Smooth muscle cell of the brain vasculature (primary cell): ENCODE measurements around the gene PPP1R14B.

ENCODE experiments used
- DNase-seq: peaks from one replicate; pipeline ENCODE4 v3.0.0-alpha.2; 2012; ENCODE audit warnings: low read depth, low spot score

PPP1R14B gene

GRCh38 chr11:64281957-64282770, 35.4 kb upstream of the PPP1R14B start:
- no peak for DNase-seq

DNA sequence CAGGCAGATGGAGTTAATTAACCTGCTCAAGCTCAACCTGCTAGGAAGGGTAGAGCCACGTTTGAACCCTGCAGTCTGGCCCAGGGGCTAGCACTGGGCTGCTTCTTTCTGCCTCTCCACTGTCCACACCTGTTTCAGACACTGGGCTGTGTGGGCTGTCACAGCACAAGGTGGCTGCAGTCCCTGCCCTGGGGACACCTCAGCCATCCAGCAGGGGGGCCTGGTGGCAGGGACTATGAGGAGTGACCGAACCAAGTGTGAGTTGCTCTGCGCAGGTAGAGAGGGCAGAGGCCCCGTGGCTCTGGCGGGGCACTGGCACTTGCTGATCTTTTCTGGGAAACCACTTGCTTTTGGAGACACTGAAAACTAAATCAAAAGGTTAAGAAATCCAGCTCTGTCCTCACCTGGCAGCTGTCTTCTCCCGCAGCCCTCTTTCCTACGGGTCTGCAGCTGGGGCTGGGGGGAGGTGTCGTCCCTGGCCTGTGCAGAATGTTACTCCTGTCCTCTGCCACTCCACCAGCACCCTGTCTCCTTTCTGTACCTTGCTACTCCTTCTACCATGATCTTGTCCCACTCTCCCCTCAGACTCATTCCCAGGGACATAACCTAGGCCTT, 31.9 kb upstream of the PPP1R14B start:
- DNase-seq = no peak

DNA sequence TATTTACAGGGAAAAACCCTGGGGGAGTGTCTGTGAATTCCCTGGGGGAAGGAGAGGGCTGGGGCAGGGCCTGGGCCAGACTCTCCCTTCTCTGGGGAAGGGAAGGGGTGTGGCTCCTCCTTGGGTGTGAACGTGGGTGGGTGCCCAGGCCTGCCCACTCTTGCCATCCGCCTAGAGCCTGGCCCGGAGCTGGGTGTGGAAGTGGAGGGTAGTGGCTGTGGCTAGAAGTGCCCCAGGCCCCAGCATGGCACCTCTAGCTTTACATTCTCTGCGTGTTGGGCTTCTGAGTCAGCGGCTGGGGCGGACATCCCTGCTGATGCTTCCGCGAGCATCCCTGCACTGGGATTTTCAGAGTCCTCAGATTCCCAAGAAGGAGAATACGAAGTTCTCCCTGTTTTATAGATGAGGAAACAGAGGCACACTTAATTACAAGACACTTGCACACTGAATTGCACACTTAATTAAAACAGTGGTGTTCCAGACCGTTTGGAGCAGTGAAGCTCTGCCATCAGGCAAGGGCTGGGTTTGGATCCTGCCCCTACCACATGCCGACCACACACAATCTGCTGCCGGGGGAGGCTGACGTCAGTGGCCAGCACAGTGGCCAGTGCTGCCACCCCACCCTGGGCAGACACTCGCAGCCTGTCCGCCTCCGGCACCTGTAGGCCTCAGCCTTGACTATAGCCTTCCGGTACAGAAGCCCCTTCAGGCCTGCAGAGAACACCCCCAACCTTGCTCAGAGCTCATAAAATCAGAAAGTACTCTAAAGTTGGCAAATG, 30.1 kb upstream of the PPP1R14B start:
- DNase-seq = no peak

DNA sequence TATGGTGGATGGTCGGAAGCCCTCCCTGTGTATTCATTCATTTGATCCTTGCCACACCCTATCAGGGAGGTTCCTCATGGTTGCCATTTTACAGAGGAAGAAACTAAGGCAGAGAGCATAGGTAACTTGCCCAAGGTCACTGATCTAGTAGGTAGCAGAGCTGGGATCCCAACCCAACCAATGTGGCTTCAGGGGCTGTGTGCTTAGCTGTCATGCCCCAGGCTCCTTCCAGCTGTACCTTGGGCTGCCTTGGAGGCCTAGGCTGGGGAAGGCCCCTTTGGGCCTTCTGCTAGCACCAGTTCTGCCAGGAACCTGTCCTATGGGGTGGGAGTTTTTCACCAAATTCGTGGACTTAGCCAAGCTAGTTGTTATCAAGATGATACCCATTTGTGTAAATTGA, 29.1 kb upstream of the PPP1R14B start:
- no peak for DNase-seq

DNA sequence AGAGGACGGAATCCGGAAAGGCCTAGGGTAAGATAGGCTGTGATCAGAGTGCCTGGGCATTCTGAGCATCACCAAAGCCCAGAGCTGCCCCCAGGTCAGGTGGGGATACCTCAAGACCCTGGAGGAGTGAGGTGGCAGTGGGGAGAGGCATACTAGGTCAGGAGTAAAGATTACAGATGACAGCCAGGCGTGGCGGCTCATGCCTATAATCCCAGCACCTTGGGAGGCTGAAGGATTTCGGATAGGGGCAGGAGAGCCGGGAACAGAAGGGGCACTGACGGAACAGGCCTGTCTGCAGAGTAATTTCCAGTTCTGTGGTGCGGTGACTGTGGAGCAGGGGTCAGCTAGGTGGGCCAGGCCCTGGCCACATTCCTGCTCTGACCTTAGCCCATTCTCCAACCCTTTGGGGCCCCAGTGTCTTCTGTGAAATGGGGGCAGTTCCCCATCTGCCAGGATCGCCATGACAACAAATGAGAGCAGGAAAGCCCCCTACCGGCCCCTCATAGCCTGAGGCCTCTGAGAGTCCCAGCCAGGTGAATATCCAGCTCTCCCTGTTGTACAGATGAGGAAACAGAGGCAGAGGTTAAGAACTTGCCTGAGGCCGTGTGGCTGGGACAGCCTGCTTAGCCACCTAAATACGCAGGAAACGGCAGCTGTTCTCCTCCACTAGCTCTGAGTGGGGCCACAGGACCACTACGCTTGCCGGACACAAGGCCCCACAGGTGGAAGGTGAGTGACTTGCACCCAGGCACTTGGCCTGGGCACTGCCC, 28.5 kb upstream of the PPP1R14B start:
- DNase-seq = no peak

- peak; percentile 99 for DNase-seq
Observed at GRCh38 chr11:64269540-64270220, 22.9 kb upstream of the PPP1R14B start.

GRCh38 chr11:64268893-64269539, 22.3 kb upstream of the PPP1R14B start:
- DNase-seq = no peak

DNA sequence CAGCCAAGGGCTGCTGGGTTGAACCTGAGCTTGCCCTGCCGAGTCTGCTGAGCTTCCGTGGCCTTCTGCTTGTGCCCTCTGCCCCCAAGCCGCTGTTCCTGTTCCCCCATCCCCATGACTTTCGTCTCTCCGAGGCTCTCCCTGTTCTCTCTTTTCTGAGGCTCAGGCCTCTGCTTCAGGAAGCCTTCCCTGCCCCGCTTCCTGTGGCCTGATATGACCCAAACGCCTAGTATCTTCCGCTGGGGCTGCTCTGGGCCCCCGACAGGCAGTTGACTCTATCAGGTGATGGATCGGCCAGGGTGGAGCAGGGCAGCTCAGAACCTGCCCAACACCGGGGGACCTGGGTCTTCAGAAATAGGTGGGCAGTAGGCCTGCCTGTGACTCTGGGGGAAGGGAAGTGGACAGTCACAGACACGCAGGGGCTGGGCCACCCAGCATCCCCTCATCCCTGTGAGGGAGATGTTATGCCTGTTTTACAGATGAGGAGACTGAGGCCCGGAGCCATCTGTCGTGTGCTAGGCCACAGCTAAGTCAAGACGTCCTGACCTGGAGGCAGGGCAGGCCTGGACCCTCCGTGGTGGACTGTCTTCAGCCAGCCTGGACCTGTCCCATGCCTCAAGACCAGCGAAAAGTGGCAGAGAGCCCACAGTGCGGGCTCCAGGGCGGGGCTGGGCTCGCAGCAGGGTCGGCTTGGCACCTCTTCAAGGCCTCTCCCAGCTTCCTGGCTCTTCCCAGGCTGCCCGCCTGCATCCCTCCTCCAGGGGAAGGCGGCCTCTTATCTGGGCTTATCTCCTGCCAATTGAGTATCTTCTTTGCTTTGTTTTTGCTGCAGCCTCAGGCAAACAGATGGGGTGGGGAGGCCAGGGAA, 21.5 kb upstream of the PPP1R14B start:
- no peak for DNase-seq

DNA sequence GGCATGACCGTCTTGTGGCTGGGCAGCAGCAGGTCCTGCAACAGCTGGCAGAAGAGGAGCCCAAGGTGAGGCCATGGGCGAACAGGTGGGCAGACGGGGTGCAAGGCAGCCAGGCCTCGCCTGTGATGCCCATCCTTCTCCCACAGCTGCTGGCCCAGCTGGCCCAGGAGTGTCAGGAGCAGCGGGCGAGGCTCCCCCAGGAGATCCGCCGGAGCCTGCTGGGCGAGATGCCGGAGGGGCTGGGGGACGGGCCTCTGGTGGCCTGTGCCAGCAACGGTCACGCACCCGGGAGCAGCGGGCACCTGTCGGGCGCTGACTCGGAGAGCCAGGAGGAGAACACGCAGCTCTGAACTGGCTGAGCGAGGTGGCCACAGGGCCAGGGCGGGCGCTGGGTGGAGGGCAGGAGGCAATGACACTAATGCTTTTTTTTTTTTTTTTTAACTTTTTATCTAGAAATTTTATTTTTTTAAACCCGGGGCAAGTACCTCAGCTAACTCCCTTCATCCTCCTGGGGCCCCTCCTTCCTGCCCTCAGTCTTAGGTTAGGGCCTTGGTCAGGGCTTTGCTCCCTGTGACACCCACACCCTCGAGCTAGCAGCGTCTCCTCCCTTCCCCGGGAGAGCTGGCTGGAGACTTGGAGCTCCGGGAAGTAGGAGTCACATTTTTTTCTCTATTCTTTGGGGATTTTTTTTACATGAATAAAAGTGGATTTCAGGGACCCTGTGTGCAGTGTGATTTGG, 20.6 kb upstream of the PPP1R14B start:
- DNase-seq = no peak

GRCh38 chr11:64266339-64266738, 19.6 kb upstream of the PPP1R14B start:
- DNase-seq = no peak

GRCh38 chr11:64265176-64266160, 18.7 kb upstream of the PPP1R14B start:
- DNase-seq = no peak

DNA sequence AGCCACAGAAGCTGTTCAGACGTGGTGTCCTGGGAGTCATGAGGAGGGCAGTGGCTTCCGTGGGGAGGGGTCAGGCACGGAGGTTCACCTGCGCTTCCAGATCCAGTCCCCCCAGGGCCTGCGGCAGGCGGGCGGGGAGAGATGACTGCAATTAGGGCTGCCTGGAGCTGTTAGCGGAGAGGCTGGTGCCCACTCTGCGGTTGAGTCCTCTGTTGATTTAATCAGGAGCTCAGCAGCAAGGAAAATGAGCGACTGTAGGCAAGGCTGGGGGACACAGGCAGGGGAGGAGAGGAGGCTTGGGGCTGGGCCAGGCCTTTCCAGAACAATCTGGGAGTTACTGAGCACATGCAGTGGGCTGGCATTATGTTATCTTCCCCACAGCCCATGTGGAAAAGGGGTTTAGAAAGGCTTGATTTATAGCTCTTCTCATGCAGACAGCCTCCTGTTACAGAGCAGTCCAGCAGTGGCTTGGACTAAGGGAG, 17.7 kb upstream of the PPP1R14B start:
- DNase-seq = no peak

DNA sequence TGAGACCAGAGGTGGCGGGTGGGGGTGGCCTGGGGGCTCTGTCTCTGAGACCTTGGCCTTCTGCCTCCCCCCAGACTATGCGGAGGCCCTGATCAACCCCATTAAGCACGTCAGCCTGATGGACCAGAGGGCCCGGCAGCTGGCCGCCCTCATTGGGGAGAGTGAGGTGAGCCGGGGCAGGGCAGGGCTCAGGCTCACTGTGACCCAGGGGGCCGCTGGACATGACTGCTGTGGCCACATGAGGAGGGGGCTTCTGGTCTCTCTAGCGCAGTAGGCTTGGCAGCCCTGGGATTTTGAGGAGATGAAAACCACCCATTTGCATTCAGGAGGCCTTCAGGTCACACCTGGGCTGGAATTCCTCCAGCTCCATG, 17.2 kb upstream of the PPP1R14B start:
- DNase-seq = no peak

- no peak for DNase-seq
Observed at GRCh38 chr11:64263021-64263946, 16.5 kb upstream of the PPP1R14B start.

DNA sequence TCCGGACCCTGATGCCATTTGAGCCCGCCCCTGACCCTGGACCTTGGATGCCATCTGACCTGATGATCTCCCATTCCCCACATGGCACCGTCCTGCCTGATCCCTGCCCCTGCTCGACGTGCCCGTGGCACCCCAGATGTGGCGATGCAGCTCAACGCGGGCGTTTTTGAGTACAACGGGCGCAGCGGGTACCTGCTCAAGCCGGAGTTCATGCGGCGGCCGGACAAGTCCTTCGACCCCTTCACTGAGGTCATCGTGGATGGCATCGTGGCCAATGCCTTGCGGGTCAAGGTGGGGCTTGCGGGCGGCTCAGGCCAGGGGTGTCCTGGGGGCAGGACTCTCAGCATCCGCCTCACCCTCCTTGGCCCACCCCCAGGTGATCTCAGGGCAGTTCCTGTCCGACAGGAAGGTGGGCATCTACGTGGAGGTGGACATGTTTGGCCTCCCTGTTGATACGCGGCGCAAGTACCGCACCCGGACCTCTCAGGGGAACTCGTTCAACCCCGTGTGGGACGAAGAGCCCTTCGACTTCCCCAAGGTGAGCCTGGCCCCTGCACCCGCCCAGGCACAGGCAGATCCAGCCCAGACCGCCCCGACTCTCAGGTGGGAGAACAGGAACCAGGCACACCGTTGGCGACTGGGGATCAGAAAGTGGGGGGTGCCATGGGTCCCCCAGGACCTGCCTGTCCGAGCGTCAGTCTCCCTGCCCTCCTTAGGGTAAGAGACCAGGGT, 15.7 kb upstream of the PPP1R14B start:
- no peak for DNase-seq

GRCh38 chr11:64261556-64262080, 14.9 kb upstream of the PPP1R14B start:
- DNase-seq = no peak
